Calu3 (cell line): Measurements from ENCODE around the gene PTPRG. TPM values are rescaled to one million over a fixed set of nuclear protein-coding genes. Genes with fewer than 3 reads are reported as not detected.

Experiments
- BruUV-seq: library from RNA; stranded (reverse); fragments of 400-500 nt; replicated peaks from 2 replicates; lab custom pipeline; 2021; lab: Mats Ljungman, UMichigan
- CTCF ChIA-PET: fragments of 300-600 bp; sonication (Branson Sonifier 250); formaldehyde crosslinking; loops from one replicate; lab custom pipeline; 2022; ENCODE audit warnings: antibody characterized with exemption; lab: Charles Lee
- DNase-seq: peaks from one replicate; pipeline ENCODE4 v3.0.0; 2022
- H3K27ac Mint-ChIP-seq: one replicate; pipeline ENCODE4 v1.8.0; 2022; ENCODE audit warnings: mixed read lengths; ENCODE audit not compliant: unreplicated experiment
- H3K27me3 Mint-ChIP-seq: one replicate; pipeline ENCODE4 v1.8.0; 2022; ENCODE audit warnings: mixed read lengths; ENCODE audit not compliant: unreplicated experiment
- H3K36me3 Mint-ChIP-seq: one replicate; pipeline ENCODE4 v1.8.0; 2022; ENCODE audit warnings: mild to moderate bottlenecking, moderate library complexity, mixed read lengths; ENCODE audit not compliant: insufficient read depth, unreplicated experiment
- H3K4me1 Mint-ChIP-seq: one replicate; pipeline ENCODE4 v1.8.0; 2022; ENCODE audit warnings: mild to moderate bottlenecking, low read depth, mixed read lengths; ENCODE audit not compliant: unreplicated experiment
- H3K4me3 Mint-ChIP-seq: one replicate; pipeline ENCODE4 v1.8.0; 2022; ENCODE audit warnings: mild to moderate bottlenecking, low read depth, moderate library complexity, mixed read lengths; ENCODE audit not compliant: unreplicated experiment
- H3K9me3 Mint-ChIP-seq: one replicate; pipeline ENCODE4 v1.8.0; 2022; ENCODE audit warnings: low read depth, mixed read lengths; ENCODE audit not compliant: unreplicated experiment
- CTCF ChIP-seq: fragments of 200-600 bp; IDR thresholded peaks from one replicate; pipeline ENCODE4 v1.8.0; 2022; ENCODE audit warnings: antibody characterized with exemption; ENCODE audit not compliant: unreplicated experiment
- intact Hi-C: fragments of 100-400 bp; cut with micrococcal nuclease; formaldehyde crosslinking; loops from one replicate; pipeline ENCODE4 v1.10.0; 2022; ENCODE audit not compliant: unreplicated experiment
- total RNA-seq: library from RNA; stranded (reverse); gene quantifications from 2 replicates; pipeline ENCODE4 v1.2.3, GENCODE V29; 2022

The PTPRG gene
- total RNA-seq, 1 experiment from 2014 or later, result 0.35 TPM

DNA sequence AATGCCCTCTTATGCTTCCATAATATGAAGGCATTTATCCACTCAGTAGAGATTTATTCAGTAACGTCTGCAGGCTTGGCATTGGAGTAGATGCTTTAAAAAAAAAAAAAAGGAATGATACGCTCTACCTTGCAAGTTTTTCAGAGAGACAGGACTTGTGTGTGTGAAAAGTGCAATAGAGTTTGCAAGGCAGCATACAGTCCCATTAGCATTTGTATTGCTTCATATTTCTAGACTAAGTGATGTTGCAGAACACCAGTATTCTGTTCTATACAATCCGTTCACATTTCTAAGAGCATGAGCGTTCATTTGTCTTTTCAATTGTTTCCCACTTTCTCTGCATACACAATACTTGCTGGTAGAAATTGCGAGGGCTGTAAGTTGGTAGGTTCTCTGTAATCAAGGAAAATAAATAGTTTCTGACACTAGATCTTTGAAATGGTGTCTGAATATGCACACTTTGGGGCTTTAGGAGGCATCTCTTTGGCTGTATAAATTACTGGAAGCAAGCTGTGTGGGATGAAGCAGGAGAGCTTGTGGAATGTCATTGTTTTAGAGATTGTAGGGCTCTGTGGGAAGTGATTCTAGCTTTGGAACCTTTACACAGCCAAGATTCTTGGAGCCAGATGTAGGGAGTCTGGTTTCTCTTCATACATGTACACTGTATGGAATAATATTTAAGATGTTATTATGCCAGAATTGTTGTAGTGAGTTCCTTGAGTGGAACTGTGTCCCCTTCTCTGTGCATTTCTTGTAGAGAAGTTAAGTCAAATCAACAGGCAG lies 549.3 kb downstream of the PTPRG start:
- Mint-ChIP-seq H3K27ac (no peak overlapping the region), H3K9me3 (peaks cover 6% of the 10 kb centered on the region), H3K4me1 (no peaks in the 10 kb centered on the region), H3K4me3 (no peak overlapping the region), H3K27me3 (no peaks in the 10 kb centered on the region), H3K36me3 (no peaks in the 10 kb centered on the region)
- TF ChIP-seq CTCF, result no peak
- CTCF ChIA-PET, result no interaction called here
- no peak for DNase-seq
- intact Hi-C loops, result no loop called here
- BruUV-seq, result no TSS peak

GRCh38 chr3:62113092-62113491 lies 551.7 kb downstream of the PTPRG start:
- DNase-seq, result no peak
- Mint-ChIP-seq H3K9me3 (peaks cover 6% of the 10 kb centered on the region), H3K4me3 (no peak overlapping the region), H3K27ac (no peak overlapping the region), H3K36me3 (no peaks in the 10 kb centered on the region), H3K4me1 (no peaks in the 10 kb centered on the region), H3K27me3 (no peaks in the 10 kb centered on the region)
- CTCF ChIA-PET, result no interaction called here
- BruUV-seq, result no TSS peak
- intact Hi-C loops, result no loop called here
- TF ChIP-seq CTCF, result no peak

DNA sequence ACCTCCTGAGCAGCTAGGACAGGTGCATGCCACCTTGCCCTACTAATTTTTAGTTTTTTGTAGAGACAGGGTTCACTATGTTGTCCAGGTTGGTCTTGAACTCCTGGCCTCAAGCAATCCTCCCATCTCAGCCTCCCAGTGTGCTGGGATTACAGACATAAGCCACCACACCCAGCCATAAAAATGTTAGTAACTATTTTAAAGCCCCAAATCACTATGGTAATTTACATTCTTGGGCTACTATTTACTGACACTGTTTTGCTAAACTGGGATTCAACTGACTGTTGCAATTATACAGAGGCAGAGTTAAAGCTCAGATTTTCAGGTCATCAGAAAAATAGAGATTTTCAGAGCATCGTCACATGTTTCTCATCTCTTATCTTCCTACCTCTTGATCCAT lies 553.4 kb downstream of the PTPRG start:
- intact Hi-C loops, result no loop called here
- DNase-seq, result no peak
- peaks cover 10% of the 10 kb centered on the region for H3K9me3 Mint-ChIP-seq
- no peaks in the 10 kb centered on the region for H3K36me3 Mint-ChIP-seq
- BruUV-seq, result no TSS peak
- H3K4me3 Mint-ChIP-seq, result no peak overlapping the region
- no peaks in the 10 kb centered on the region for H3K27me3 Mint-ChIP-seq
- CTCF ChIA-PET, result no interaction called here
- H3K4me1 Mint-ChIP-seq, result no peaks in the 10 kb centered on the region
- no peak overlapping the region for H3K27ac Mint-ChIP-seq
- TF ChIP-seq CTCF, result no peak

DNA sequence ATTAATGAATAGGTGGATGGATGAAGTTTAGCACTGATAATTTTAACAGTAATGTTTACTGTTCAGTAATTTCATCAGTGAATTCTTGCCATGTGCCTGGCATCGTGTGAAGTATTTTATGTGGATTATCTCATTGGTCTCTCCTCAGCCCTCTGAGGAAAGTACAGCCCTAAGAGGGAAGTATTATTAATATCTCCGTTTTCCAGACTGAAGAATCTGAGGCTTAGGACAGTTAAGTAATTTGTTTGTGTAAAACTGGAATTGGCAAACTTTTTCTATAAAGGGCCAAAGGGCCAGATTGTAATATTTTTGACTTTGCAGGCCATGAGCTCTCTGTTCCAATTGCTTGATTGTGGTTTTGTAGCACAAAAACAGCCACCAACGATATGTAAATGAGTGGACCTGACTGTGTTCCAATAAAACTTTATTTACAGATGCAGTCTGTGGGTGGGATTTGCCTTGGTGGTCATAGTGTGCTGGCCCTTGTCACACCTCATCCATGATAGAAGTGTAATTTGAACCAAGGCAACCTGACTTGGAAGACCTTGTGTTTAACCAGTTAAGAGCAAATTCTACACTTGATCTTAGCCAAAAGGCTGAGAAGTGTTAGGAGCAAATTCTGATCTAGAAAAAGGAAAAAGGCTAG lies 556.7 kb downstream of the PTPRG start:
- intact Hi-C loops, result no loop called here
- no peaks in the 10 kb centered on the region for H3K27me3 Mint-ChIP-seq
- no TSS peak for BruUV-seq
- CTCF ChIA-PET, result no interaction called here
- TF ChIP-seq CTCF, result no peak
- H3K4me3 Mint-ChIP-seq, result no peak overlapping the region
- H3K36me3 Mint-ChIP-seq, result no peaks in the 10 kb centered on the region
- peaks cover 9% of the 10 kb centered on the region for H3K9me3 Mint-ChIP-seq
- H3K27ac Mint-ChIP-seq, result no peak overlapping the region
- no peak for DNase-seq
- H3K4me1 Mint-ChIP-seq, result no peaks in the 10 kb centered on the region
